SK-N-SH (cell line): ENCODE data around the gene SLC12A9.

Source experiments
- POLR2AphosphoS5 ChIP-seq: IDR thresholded peaks from 2 replicates; pipeline ENCODE4 v1.6.1; 2012; ENCODE audit warnings: low read depth, low read length
- RCOR1 ChIP-seq: fragments of 150-350 bp; IDR thresholded peaks from 2 replicates; pipeline ENCODE4 v1.6.1; 2017; ENCODE audit warnings: antibody characterized with exemption, low read length
- TF ChIP-seq, protein P1 (sequence below): fragments of 200-600 bp; sonication (generic); IDR thresholded peaks from 2 replicates; pipeline ENCODE4 v1.6.1; 2017; ENCODE audit warnings: antibody characterized with exemption, mild to moderate bottlenecking, moderate library complexity

DNA sequence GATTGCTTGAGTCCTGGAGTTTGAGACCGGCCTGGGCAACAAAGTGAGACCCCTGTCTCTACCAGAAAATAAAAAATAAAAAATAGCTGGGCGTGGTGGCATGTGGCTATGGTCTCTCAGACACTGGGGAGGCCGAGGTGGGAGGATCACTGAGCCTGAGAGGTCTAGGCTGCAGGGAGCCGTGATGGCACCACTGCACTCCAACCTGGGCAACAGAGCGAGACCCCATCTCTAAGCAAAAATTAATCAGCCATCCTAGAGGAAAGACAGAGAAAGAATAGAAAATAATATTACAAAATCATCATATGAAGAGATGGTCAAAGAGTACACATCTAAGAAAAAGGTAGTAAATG is 20.3 kb upstream of the SLC12A9 start:
- TF ChIP-seq RCOR1 (no peak), POLR2AphosphoS5 (no peak)
- TF ChIP-seq, protein P1, sequence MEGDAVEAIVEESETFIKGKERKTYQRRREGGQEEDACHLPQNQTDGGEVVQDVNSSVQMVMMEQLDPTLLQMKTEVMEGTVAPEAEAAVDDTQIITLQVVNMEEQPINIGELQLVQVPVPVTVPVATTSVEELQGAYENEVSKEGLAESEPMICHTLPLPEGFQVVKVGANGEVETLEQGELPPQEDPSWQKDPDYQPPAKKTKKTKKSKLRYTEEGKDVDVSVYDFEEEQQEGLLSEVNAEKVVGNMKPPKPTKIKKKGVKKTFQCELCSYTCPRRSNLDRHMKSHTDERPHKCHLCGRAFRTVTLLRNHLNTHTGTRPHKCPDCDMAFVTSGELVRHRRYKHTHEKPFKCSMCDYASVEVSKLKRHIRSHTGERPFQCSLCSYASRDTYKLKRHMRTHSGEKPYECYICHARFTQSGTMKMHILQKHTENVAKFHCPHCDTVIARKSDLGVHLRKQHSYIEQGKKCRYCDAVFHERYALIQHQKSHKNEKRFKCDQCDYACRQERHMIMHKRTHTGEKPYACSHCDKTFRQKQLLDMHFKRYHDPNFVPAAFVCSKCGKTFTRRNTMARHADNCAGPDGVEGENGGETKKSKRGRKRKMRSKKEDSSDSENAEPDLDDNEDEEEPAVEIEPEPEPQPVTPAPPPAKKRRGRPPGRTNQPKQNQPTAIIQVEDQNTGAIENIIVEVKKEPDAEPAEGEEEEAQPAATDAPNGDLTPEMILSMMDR = no peak
